Activated CD8-positive, alpha-beta T cell treated with anti-CD3 and anti-CD28 coated beads, Interleukin-2, amount 10 ng/mL, durations not matched to agents 7 days and 5 days (primary cell): Measurements from ENCODE around the gene CMTR2. TPM values are rescaled to one million over a fixed set of nuclear protein-coding genes. Genes with fewer than 3 reads are reported as not detected.

Experiments used
- ATAC-seq: fragments of 150-1000 bp; cut with Tn5 transposase; one replicate; pipeline ENCODE4 v1.10.0; 2021; ENCODE audit warnings: moderate library complexity
- CTCF ChIA-PET: fragments of 350-600 bp; sonication (Branson Sonifier 250); formaldehyde crosslinking; loops from one replicate; lab custom pipeline; 2021; ENCODE audit warnings: antibody characterized with exemption; lab: Charles Lee
- POLR2A ChIA-PET: fragments of 350-600 bp; sonication (Branson Sonifier 250); formaldehyde crosslinking; loops from one replicate; lab custom pipeline; 2021; ENCODE audit warnings: antibody characterized with exemption; lab: Charles Lee
- DNase-seq: peaks from one replicate; pipeline ENCODE4 v3.0.0-alpha.2; 2020
- H3K27ac Mint-ChIP-seq: one replicate; pipeline ENCODE4 v1.8.0; 2021; ENCODE audit warnings: mild to moderate bottlenecking, mixed read lengths
- H3K27me3 Mint-ChIP-seq: one replicate; pipeline ENCODE4 v1.8.0; 2021; ENCODE audit warnings: low read depth, mixed read lengths
- H3K36me3 Mint-ChIP-seq: one replicate; pipeline ENCODE4 v1.8.0; 2021; ENCODE audit warnings: low read depth, mixed read lengths
- H3K4me1 Mint-ChIP-seq: one replicate; pipeline ENCODE4 v1.8.0; 2021; ENCODE audit warnings: low read depth, mixed read lengths
- H3K4me3 Mint-ChIP-seq: one replicate; pipeline ENCODE4 v1.8.0; 2021; ENCODE audit warnings: mild to moderate bottlenecking, mixed read lengths
- H3K9me3 Mint-ChIP-seq: one replicate; pipeline ENCODE4 v1.8.0; 2022; ENCODE audit warnings: mixed read lengths; ENCODE audit not compliant: insufficient read depth
- total RNA-seq, 2 experiments: library from RNA; stranded (reverse); gene quantifications; one replicate each; pipeline ENCODE4 v1.2.3, GENCODE V29; 2021

Gene CMTR2
- total RNA-seq, 2 experiments from 2014 or later, result 15.8 to 18.5 TPM

- Mint-ChIP-seq H3K9me3 (no peaks in the 10 kb centered on the region), H3K27me3 (no peaks in the 10 kb centered on the region), H3K36me3 (no peaks in the 10 kb centered on the region), H3K27ac (no peak overlapping the region), H3K4me1 (no peaks in the 10 kb centered on the region), H3K4me3 (no peak overlapping the region)
- ChIA-PET POLR2A (no interaction called here), CTCF (interaction anchor here (1.7 kb wide), 1 partner anchor 64 kb away, joined by 6 read pairs; no protein-coding TSS in a partner anchor)
- ATAC-seq (no peak), DNase-seq (no peak)
Observed at GRCh38 chr16:71247478-71247877, 41.7 kb downstream of the CMTR2 start.

- ChIA-PET POLR2A (no interaction called here), CTCF (no interaction called here)
- H3K36me3 Mint-ChIP-seq, result no peaks in the 10 kb centered on the region
- H3K27ac Mint-ChIP-seq, result no peak overlapping the region
- ATAC-seq (no peak), DNase-seq (no peak)
- no peaks in the 10 kb centered on the region for H3K9me3 Mint-ChIP-seq
- H3K4me1 Mint-ChIP-seq, result no peaks in the 10 kb centered on the region
- H3K27me3 Mint-ChIP-seq, result no peaks in the 10 kb centered on the region
- no peak overlapping the region for H3K4me3 Mint-ChIP-seq
Observed at GRCh38 chr16:71246309-71246708, 42.9 kb downstream of the CMTR2 start.

- Mint-ChIP-seq H3K4me3 (no peak overlapping the region), H3K9me3 (no peaks in the 10 kb centered on the region), H3K4me1 (no peaks in the 10 kb centered on the region), H3K27me3 (no peaks in the 10 kb centered on the region), H3K36me3 (no peaks in the 10 kb centered on the region), H3K27ac (no peak overlapping the region)
- ATAC-seq, result no peak
- POLR2A ChIA-PET, result no interaction called here
- no peak for DNase-seq
- CTCF ChIA-PET, result no interaction called here
Observed at GRCh38 chr16:71244521-71244920, 44.7 kb downstream of the CMTR2 start.

GRCh38 chr16:71242601-71243000 lies 46.6 kb downstream of the CMTR2 start:
- CTCF ChIA-PET, result no interaction called here
- ATAC-seq, result no peak
- DNase-seq, result no peak
- H3K27me3 Mint-ChIP-seq, result no peaks in the 10 kb centered on the region
- H3K4me1 Mint-ChIP-seq, result no peaks in the 10 kb centered on the region
- POLR2A ChIA-PET, result no interaction called here
- no peak overlapping the region for H3K4me3 Mint-ChIP-seq
- no peaks in the 10 kb centered on the region for H3K36me3 Mint-ChIP-seq
- no peak overlapping the region for H3K27ac Mint-ChIP-seq
- no peaks in the 10 kb centered on the region for H3K9me3 Mint-ChIP-seq

GRCh38 chr16:71242036-71242435 lies 47.2 kb downstream of the CMTR2 start:
- H3K36me3 Mint-ChIP-seq, result no peaks in the 10 kb centered on the region
- no peaks in the 10 kb centered on the region for H3K4me1 Mint-ChIP-seq
- ChIA-PET POLR2A (no interaction called here), CTCF (no interaction called here)
- no peaks in the 10 kb centered on the region for H3K27me3 Mint-ChIP-seq
- DNase-seq (no peak), ATAC-seq (no peak)
- H3K27ac Mint-ChIP-seq, result no peak overlapping the region
- no peak overlapping the region for H3K4me3 Mint-ChIP-seq
- no peaks in the 10 kb centered on the region for H3K9me3 Mint-ChIP-seq

Other genes starting within 250 kb of the CMTR2 start
- gene HYDIN, start 58.7 kb downstream of the CMTR2 start, total RNA-seq, result not detected
- not detected for gene CALB2, start 69.3 kb upstream of the CMTR2 start, total RNA-seq
- gene TLE7, start 152.7 kb upstream of the CMTR2 start, total RNA-seq, result not detected
- 1 to 10 TPM; 7.9 to 8.7 TPM for gene ZNF23, start 172.8 kb upstream of the CMTR2 start, total RNA-seq
- 1 to 10 TPM; 2.7 TPM for gene ZNF19, start 199.9 kb upstream of the CMTR2 start, total RNA-seq
- not detected for gene CHST4, start 237.0 kb upstream of the CMTR2 start, total RNA-seq